GM12875 (cell line): ENCODE results near the gene SNX22.

Experiments used
- H3K4me3 ChIP-seq: one replicate; pipeline ENCODE4 v1.5.1; 2011; ENCODE audit warnings: low read depth, low read length, control low read depth
- TF ChIP-seq, protein P1 (sequence below): IDR thresholded peaks from 2 replicates; pipeline ENCODE4 v1.5.1; 2011; ENCODE audit warnings: low read depth, mild to moderate bottlenecking, control low read depth, inconsistent platforms, low read length, moderate library complexity, borderline replicate concordance; ENCODE audit not compliant: insufficient read depth

Gene SNX22

DNA sequence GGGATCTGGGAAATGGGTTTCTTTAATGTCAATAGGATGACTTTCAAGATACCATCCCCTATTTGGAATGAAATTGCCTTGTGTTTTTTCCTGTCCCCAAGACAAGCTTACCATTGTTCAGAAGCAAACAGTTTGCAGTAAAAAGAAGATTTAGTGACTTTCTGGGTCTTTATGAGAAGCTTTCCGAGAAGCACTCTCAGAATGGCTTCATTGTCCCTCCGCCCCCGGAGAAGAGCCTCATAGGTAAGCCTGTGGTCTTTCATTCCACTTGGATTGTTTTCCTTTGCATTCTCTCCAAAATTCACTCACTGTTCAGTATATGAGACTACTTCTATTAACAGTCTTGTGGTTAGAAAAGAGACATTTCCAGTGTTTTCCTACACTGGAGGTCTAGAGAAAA, 25.6 kb upstream of the SNX22 start:
- H3K4me3 ChIP-seq, result no peak overlapping the region
- TF ChIP-seq, protein P1, sequence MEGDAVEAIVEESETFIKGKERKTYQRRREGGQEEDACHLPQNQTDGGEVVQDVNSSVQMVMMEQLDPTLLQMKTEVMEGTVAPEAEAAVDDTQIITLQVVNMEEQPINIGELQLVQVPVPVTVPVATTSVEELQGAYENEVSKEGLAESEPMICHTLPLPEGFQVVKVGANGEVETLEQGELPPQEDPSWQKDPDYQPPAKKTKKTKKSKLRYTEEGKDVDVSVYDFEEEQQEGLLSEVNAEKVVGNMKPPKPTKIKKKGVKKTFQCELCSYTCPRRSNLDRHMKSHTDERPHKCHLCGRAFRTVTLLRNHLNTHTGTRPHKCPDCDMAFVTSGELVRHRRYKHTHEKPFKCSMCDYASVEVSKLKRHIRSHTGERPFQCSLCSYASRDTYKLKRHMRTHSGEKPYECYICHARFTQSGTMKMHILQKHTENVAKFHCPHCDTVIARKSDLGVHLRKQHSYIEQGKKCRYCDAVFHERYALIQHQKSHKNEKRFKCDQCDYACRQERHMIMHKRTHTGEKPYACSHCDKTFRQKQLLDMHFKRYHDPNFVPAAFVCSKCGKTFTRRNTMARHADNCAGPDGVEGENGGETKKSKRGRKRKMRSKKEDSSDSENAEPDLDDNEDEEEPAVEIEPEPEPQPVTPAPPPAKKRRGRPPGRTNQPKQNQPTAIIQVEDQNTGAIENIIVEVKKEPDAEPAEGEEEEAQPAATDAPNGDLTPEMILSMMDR, result no peak

DNA sequence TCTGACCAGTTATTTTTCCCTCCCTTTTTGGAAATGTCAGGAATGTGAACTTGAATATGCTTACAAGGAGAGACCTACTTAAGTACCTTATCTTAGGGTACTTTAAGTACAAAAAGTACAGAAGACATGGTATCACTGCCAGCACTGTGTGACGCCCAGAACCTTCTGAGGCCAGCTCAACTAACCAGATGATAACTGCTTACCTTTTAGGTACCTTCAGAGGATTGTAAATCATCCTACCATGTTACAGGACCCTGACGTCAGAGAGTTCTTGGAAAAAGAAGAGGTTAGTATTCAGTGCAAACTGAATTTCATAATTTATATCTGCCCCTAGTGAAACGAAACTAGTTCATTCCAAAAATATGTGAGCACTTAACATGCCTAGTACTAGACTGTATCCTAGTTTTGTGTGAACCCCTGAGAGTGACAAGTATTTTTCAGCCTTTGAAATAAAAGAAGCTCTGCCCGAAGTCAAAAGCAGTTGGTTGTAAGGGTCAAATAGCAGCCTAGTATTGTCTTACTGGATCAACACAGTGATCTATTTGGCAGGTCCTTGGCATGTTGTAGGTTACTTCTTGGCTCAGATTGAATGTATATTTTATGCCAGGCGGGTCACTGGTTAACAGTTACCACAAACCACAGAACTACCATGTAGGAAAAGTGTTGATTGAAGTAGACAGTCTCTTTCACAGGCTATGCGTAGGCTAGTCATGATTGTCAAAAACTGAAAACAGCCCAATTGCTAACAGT, 23.8 kb upstream of the SNX22 start:
- no peak overlapping the region for H3K4me3 ChIP-seq
- TF ChIP-seq, protein P1, result no peak

DNA sequence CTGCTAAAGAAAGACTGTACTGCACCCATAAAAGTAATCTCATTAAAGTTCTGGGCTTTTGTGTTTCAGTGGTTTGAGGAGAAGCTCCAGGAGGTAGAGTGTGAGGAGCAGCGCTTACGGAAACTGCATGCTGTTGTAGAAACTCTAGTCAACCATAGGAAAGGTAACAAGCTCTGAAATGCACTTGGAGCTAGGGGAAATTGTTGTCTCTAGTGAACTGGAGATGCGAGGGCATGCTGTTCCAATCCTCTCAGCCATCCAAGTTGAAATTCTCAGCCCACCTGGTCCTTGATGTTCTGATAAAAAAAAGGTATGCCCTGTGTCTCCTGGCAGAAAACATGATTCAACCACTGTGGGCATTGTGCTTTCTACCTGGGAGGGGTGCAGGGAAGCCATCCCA, 21.4 kb upstream of the SNX22 start:
- H3K4me3 ChIP-seq, result no peak overlapping the region
- TF ChIP-seq, protein P1, result no peak

DNA sequence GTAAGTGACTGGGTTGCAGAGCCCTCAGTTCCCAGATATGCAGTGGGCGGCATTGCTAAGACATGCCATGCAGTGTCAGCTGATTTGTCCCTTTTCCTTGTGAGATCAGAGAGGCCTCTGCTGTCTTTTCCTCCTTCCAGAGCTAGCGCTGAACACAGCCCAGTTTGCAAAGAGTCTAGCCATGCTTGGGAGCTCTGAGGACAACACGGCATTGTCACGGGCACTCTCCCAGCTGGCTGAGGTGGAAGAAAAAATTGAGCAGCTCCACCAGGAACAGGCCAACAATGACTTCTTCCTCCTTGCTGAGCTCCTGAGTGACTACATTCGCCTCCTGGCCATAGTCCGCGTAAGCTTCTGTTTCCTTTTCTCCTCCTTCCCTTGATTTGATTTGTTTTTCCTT, 20.0 kb upstream of the SNX22 start:
- TF ChIP-seq, protein P1, result no peak
- no peak overlapping the region for H3K4me3 ChIP-seq

DNA sequence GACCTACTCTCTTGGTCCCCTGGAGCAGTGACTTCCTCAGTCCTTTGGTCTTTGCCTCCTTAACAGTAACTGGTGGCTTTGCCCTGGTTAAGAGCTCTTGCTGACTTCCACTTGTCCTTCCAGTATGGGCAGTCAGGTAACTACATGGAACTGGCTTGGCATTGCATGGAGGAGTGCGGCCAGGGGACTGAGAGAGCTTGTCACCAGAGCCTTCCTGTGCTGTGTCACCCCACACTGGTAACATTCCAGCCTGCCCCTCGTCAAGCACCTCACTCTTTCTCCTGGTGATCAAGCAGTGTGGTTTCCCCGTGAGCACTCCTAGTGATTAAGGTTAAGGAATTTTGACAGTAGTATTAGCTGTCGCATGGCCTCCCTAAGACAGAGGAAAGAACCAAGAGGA, 19.3 kb upstream of the SNX22 start:
- TF ChIP-seq, protein P1, result no peak
- no peak overlapping the region for H3K4me3 ChIP-seq

DNA sequence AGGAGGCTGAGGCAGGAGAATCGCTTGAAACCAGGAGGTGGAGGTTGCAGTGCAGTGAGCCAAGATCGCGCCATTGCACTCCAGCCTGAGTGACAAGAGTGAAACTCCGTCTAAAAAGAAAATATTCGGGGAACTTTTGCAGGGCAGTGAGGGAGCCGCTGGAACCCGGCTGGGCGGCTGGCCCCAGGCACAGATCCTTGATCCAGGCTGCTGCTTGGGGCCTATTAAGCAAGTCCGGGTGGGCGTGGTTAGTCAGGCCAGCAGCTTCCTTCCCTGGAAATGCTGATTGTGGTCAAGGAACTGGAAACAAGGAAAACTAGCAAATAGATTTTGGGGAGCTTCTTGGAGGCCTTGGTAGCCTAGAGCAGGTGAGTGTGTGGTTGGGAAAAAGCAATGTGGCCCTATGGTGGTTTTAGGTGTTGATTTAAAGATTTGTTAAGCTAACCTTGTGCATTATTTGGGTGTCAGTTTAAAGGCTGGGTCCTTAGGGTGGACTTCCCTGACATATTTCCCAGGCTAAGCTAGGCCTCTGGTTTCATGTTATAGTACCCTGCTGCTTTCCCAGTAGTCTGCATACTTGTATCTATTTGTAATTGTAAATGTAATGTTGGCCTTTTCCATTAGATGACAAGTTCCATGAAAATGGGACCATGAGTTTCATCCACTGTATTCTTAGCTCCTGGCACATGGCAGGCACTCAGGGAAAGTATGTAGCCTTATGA, 17.7 kb upstream of the SNX22 start:
- TF ChIP-seq, protein P1, result no peak
- H3K4me3 ChIP-seq, result no peak overlapping the region
